ENCODE data around the gene HFM1. TPM values are rescaled to one million over a fixed set of nuclear protein-coding genes. Genes with fewer than 3 reads are reported as not detected.
"Not testable (repeated sequence)": the region's sequence is repeated elsewhere in the genome, so short reads cannot be mapped to it uniquely, and the experiment has no call there.

HFM1 gene
- total RNA-seq, 2 experiments from 2014 or later, result 1.3 to 1.4 TPM

DNA sequence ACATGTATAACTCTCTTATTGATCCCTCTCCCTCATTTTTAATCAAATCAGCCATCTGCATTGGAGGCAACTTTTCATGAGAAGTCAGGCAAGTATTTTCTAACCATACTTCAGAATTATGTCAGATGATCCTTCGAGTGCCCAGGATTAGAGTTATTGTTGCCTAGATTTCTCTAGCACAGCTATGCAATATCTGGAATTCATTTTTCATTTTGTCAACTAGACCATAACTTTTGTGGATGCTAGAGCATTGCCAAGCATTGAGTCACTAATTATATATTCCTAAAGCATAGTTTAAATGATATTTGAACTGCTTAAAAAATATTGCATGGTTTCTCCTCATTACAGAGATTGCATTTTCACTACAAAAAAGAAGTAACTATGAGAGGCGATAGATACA, 21.2 kb downstream of the HFM1 start:
- BruUV-seq (replicated peaks), result no TSS peak
- POLR2A ChIA-PET, result interaction anchor here (1.2 kb wide), 1 partner anchor 8 kb away, joined by 3 read pairs; no protein-coding TSS in a partner anchor
- Histone ChIP-seq H3K79me2 (ENCODE audit: insufficient read depth, low read depth, low read length) (no peaks in the 10 kb centered on the region), H3K27ac (ENCODE audit: low read depth, low read length, poor library complexity, severe bottlenecking) (no peak overlapping the region), H4K20me1 (ENCODE audit: insufficient read depth, low read length) (no peaks in the 10 kb centered on the region), H2AFZ (ENCODE audit: low read length) (no peak overlapping the region), H3K4me2 (ENCODE audit: low read length) (no peak overlapping the region), H3K4me1 (ENCODE audit: insufficient read depth, low read length, poor library complexity, severe bottlenecking) (no peaks in the 10 kb centered on the region), H3K9me2 (ENCODE audit: insufficient read depth, low read length) (no peaks in the 10 kb centered on the region), H3K4me3 (ENCODE audit: low read depth, low read length, poor library complexity, severe bottlenecking) (no peak overlapping the region), H3K9me3 (ENCODE audit: low read length) (no peaks in the 10 kb centered on the region), H3K36me3 (ENCODE audit: insufficient read depth, low read length) (no peaks in the 10 kb centered on the region)
- DNase-seq (ENCODE audit: low spot score), result no peak
- TF ChIP-seq EZH2phosphoT487 (IDR thresholded peaks at IDR 0.05; ENCODE audit: borderline replicate concordance, low read depth, low read length), result no peak
- TF ChIP-seq, protein P1, sequence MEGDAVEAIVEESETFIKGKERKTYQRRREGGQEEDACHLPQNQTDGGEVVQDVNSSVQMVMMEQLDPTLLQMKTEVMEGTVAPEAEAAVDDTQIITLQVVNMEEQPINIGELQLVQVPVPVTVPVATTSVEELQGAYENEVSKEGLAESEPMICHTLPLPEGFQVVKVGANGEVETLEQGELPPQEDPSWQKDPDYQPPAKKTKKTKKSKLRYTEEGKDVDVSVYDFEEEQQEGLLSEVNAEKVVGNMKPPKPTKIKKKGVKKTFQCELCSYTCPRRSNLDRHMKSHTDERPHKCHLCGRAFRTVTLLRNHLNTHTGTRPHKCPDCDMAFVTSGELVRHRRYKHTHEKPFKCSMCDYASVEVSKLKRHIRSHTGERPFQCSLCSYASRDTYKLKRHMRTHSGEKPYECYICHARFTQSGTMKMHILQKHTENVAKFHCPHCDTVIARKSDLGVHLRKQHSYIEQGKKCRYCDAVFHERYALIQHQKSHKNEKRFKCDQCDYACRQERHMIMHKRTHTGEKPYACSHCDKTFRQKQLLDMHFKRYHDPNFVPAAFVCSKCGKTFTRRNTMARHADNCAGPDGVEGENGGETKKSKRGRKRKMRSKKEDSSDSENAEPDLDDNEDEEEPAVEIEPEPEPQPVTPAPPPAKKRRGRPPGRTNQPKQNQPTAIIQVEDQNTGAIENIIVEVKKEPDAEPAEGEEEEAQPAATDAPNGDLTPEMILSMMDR (conservative IDR thresholded peaks at IDR 0.05; ENCODE audit: low read length), result no peak
- intact Hi-C loops (cut with micrococcal nuclease; ENCODE audit: unreplicated experiment), result no loop called here
- CTCF ChIA-PET (ENCODE audit: unreplicated experiment), result no interaction called here

DNA sequence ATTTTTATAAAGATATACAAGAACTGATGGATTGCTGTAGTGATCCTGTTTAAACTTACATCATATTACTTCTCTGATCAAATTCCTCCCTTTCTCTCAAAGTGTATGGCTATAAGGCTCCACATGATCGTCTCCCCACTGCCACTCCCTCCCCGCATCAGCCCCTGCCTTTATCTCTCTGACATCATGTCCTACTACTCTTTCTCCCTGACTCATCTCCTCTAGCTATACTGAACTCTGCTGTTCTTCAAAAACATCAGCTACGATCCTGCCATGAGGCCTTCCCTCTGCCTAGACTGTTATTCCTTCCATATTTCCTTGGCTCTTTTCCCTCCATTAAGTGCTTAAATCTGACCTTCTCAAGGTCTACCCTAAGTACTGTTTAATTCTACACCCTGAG, 22.8 kb downstream of the HFM1 start:
- H3K9me2 ChIP-seq (ENCODE audit: insufficient read depth, low read length), result no peaks in the 10 kb centered on the region
- ChIA-PET CTCF (ENCODE audit: unreplicated experiment) (no interaction called here), POLR2A (interaction anchor here (0.5 kb wide), 1 partner anchor 19 kb away, joined by 4 read pairs; no protein-coding TSS in a partner anchor)
- H2AFZ ChIP-seq (ENCODE audit: low read length), result no peak overlapping the region
- H3K9me3 ChIP-seq (ENCODE audit: low read length), result no peaks in the 10 kb centered on the region
- no peak for DNase-seq (ENCODE audit: low spot score)
- no peaks in the 10 kb centered on the region for H3K36me3 ChIP-seq (ENCODE audit: insufficient read depth, low read length)
- no peak overlapping the region for H3K4me2 ChIP-seq (ENCODE audit: low read length)
- no peaks in the 10 kb centered on the region for H3K79me2 ChIP-seq (ENCODE audit: insufficient read depth, low read depth, low read length)
- no TSS peak for BruUV-seq (replicated peaks)
- H4K20me1 ChIP-seq (ENCODE audit: insufficient read depth, low read length), result no peaks in the 10 kb centered on the region
- H3K4me3 ChIP-seq (ENCODE audit: low read depth, low read length, poor library complexity, severe bottlenecking), result no peak overlapping the region
- no peaks in the 10 kb centered on the region for H3K4me1 ChIP-seq (ENCODE audit: insufficient read depth, low read length, poor library complexity, severe bottlenecking)
- TF ChIP-seq EZH2phosphoT487 (IDR thresholded peaks at IDR 0.05; ENCODE audit: borderline replicate concordance, low read depth, low read length), result no peak
- TF ChIP-seq, protein P1 (conservative IDR thresholded peaks at IDR 0.05; ENCODE audit: low read length), result no peak
- H3K27ac ChIP-seq (ENCODE audit: low read depth, low read length, poor library complexity, severe bottlenecking), result no peak overlapping the region
- intact Hi-C loops (cut with micrococcal nuclease; ENCODE audit: unreplicated experiment), result no loop called here

DNA sequence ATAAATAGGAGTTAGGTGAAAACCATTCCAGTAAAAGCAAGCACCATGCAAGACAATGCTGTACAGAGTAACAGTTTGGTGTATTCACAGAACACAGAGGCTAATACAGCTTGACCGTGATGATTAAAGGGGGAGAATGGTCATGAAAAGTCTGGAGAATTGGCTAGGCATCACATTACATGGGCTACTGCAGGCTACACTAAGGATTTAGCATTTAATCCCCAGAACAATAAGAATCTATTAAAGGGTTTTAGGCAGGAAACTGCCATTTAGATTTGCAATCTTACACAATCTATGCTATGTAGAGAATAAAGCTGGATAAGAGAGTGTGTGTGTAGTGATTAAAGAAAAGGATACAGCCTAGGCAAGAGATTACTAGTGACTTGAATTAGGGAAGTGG, 30.6 kb downstream of the HFM1 start:
- no TSS peak for BruUV-seq (replicated peaks)
- Histone ChIP-seq H3K4me2 (ENCODE audit: low read length) (no peak overlapping the region), H3K27ac (ENCODE audit: low read depth, low read length, poor library complexity, severe bottlenecking) (no peak overlapping the region), H4K20me1 (ENCODE audit: insufficient read depth, low read length) (no peaks in the 10 kb centered on the region), H3K79me2 (ENCODE audit: insufficient read depth, low read depth, low read length) (no peaks in the 10 kb centered on the region), H3K4me3 (ENCODE audit: low read depth, low read length, poor library complexity, severe bottlenecking) (no peak overlapping the region), H2AFZ (ENCODE audit: low read length) (no peak overlapping the region), H3K9me3 (ENCODE audit: low read length) (no peaks in the 10 kb centered on the region), H3K9me2 (ENCODE audit: insufficient read depth, low read length) (no peaks in the 10 kb centered on the region), H3K36me3 (ENCODE audit: insufficient read depth, low read length) (no peaks in the 10 kb centered on the region), H3K4me1 (ENCODE audit: insufficient read depth, low read length, poor library complexity, severe bottlenecking) (no peaks in the 10 kb centered on the region)
- intact Hi-C loops (cut with micrococcal nuclease; ENCODE audit: unreplicated experiment), result no loop called here
- DNase-seq (ENCODE audit: low spot score), result no peak
- ChIA-PET CTCF (ENCODE audit: unreplicated experiment) (no interaction called here), POLR2A (no interaction called here)
- TF ChIP-seq EZH2phosphoT487 (IDR thresholded peaks at IDR 0.05; ENCODE audit: borderline replicate concordance, low read depth, low read length), result no peak
- TF ChIP-seq, protein P1 (conservative IDR thresholded peaks at IDR 0.05; ENCODE audit: low read length), result no peak

DNA sequence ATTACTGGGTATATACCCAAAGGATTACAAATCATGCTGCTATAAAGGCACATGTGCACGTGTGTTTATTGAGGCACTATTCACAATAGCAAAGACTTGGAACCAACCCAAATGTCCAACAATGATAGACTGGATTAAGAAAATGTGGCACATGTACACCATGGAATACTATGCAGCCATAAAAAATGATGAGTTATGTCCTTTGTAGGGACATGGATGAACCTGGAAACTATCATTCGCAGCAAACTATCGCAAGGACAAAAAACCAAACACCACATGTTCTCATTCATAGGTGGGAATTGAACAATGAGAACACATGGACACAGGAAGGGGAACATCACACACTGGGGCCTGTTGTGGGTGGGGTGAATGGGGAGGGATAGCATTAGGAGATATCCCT, 32.4 kb downstream of the HFM1 start:
- POLR2A ChIA-PET; H3K79me2 ChIP-seq (ENCODE audit: insufficient read depth, low read depth, low read length); H4K20me1 ChIP-seq (ENCODE audit: insufficient read depth, low read length); H3K4me2 ChIP-seq (ENCODE audit: low read length); H3K9me2 ChIP-seq (ENCODE audit: insufficient read depth, low read length); CTCF ChIA-PET (ENCODE audit: unreplicated experiment); H3K4me3 ChIP-seq (ENCODE audit: low read depth, low read length, poor library complexity, severe bottlenecking); BruUV-seq (replicated peaks); intact Hi-C loops (cut with micrococcal nuclease; ENCODE audit: unreplicated experiment); H3K4me1 ChIP-seq (ENCODE audit: insufficient read depth, low read length, poor library complexity, severe bottlenecking); H2AFZ ChIP-seq (ENCODE audit: low read length); H3K27ac ChIP-seq (ENCODE audit: low read depth, low read length, poor library complexity, severe bottlenecking); H3K36me3 ChIP-seq (ENCODE audit: insufficient read depth, low read length); H3K9me3 ChIP-seq (ENCODE audit: low read length); DNase-seq (ENCODE audit: low spot score): not testable (repeated sequence)

Measured in OCI-LY7 (cell line).